OCI-LY7 (cell line): ENCODE measurements around the gene TFEC.

ENCODE experiments used
- CTCF ChIP-seq: fragments of 200-600 bp; sonication (generic); conservative IDR thresholded peaks from 2 replicates; pipeline ENCODE4 v1.5.1; 2014; ENCODE audit warnings: mild to moderate bottlenecking, antibody characterized with exemption, low read length, moderate library complexity, mixed read lengths
- EZH2phosphoT487 ChIP-seq: fragments of 200-600 bp; sonication (generic); IDR thresholded peaks from 2 replicates; pipeline ENCODE4 v1.6.1; 2018; ENCODE audit warnings: low read depth, borderline replicate concordance, mild to moderate bottlenecking, mixed run types, antibody characterized with exemption, low read length, moderate library complexity, mixed read lengths

- TF ChIP-seq CTCF (no peak), EZH2phosphoT487 (no peak)
These were observed at the start of gene TFEC for GRCh38 chr7:116030651-116031276.
